Neural progenitor cell (in vitro differentiated cells): ENCODE results near the gene CDK11A. TPM values are rescaled to one million over a fixed set of nuclear protein-coding genes. Genes with fewer than 3 reads are reported as not detected.
"Not testable (repeated sequence)": the region's sequence is repeated elsewhere in the genome, so short reads cannot be mapped to it uniquely, and the experiment has no call there.

ENCODE experiments used
- DNase-seq: peaks from one replicate; pipeline ENCODE4 v3.0.0-alpha.2; 2016; ENCODE audit warnings: low spot score
- H2AFZ ChIP-seq: fragments of 200-600 bp; sonication (generic); replicated peaks from 2 replicates; pipeline ENCODE4 v1.6.1; 2016; ENCODE audit warnings: antibody characterized with exemption
- H3F3A ChIP-seq: fragments of 200-600 bp; sonication (generic); 2 replicates; pipeline ENCODE4 v1.6.1; 2016; ENCODE audit warnings: antibody characterized with exemption, low read depth
- H3K27ac ChIP-seq: fragments of 200-600 bp; sonication (generic); 2 replicates; pipeline ENCODE4 v1.5.1; 2016; ENCODE audit warnings: mild to moderate bottlenecking
- H3K27me3 ChIP-seq: fragments of 200-600 bp; sonication (generic); 2 replicates; pipeline ENCODE4 v1.6.1; 2016; ENCODE audit warnings: mild to moderate bottlenecking, moderate library complexity
- H3K36me3 ChIP-seq: fragments of 200-600 bp; sonication (generic); 2 replicates; pipeline ENCODE4 v1.5.1; 2016
- H3K4me1 ChIP-seq: fragments of 200-600 bp; sonication (generic); 2 replicates; pipeline ENCODE4 v1.6.1; 2016; ENCODE audit warnings: mixed run types
- H3K4me2 ChIP-seq: fragments of 200-600 bp; sonication (generic); 2 replicates; pipeline ENCODE4 v1.6.1; 2016
- H3K4me3 ChIP-seq: fragments of 200-600 bp; sonication (generic); 2 replicates; pipeline ENCODE4 v1.5.1; 2016
- H3K79me2 ChIP-seq: fragments of 200-600 bp; sonication (generic); 2 replicates; pipeline ENCODE4 v1.6.1; 2016; ENCODE audit warnings: low read depth
- H3K9ac ChIP-seq: fragments of 200-600 bp; sonication (generic); 2 replicates; pipeline ENCODE4 v1.6.1; 2016
- H3K9me3 ChIP-seq: fragments of 200-600 bp; sonication (generic); 2 replicates; pipeline ENCODE4 v1.5.1; 2016; ENCODE audit warnings: low read depth
- H4K20me1 ChIP-seq: fragments of 200-600 bp; sonication (generic); 2 replicates; pipeline ENCODE4 v1.6.1; 2016; ENCODE audit warnings: low read depth
- H3K27ac Mint-ChIP-seq: 3 replicates; pipeline ENCODE4 v1.8.0; 2021; ENCODE audit warnings: mixed read lengths
- H3K27me3 Mint-ChIP-seq: 2 replicates; pipeline ENCODE4 v1.8.0; 2022; ENCODE audit warnings: low read depth, mild to moderate bottlenecking, inconsistent platforms, moderate library complexity, mixed read lengths; ENCODE audit not compliant: insufficient read depth
- H3K36me3 Mint-ChIP-seq: 3 replicates; pipeline ENCODE4 v1.8.0; 2021; ENCODE audit warnings: mixed read lengths
- H3K4me1 Mint-ChIP-seq: 3 replicates; pipeline ENCODE4 v1.8.0; 2021; ENCODE audit warnings: mixed read lengths
- H3K4me3 Mint-ChIP-seq: 3 replicates; pipeline ENCODE4 v1.8.0; 2021; ENCODE audit warnings: mild to moderate bottlenecking, moderate library complexity, mixed read lengths
- H3K9me3 Mint-ChIP-seq: 3 replicates; pipeline ENCODE4 v1.8.0; 2020; ENCODE audit warnings: mixed read lengths
- CTCF ChIP-seq: fragments of 200-600 bp; sonication (generic); IDR thresholded peaks from 2 replicates; pipeline ENCODE4 v1.5.1; 2017; ENCODE audit warnings: antibody characterized with exemption, mild to moderate bottlenecking
- EZH2 ChIP-seq: fragments of 200-600 bp; sonication (generic); IDR thresholded peaks from 2 replicates; pipeline ENCODE4 v1.6.1; 2017; ENCODE audit warnings: antibody characterized with exemption, mild to moderate bottlenecking, moderate library complexity
- EZH2phosphoT487 ChIP-seq: fragments of 200-600 bp; sonication (generic); IDR thresholded peaks from 2 replicates; pipeline ENCODE4 v1.6.1; 2017; ENCODE audit warnings: antibody characterized with exemption
- total RNA-seq: library from RNA; depleted of rRNA; stranded (reverse); fragments of >200 nt; gene quantifications from 2 replicates; pipeline ENCODE4 v1.2.3, GENCODE V29; 2015; ENCODE audit warnings: low replicate concordance

The CDK11A gene
- total RNA-seq, 1 donor from 2014 or later: 6.6 TPM

DNA sequence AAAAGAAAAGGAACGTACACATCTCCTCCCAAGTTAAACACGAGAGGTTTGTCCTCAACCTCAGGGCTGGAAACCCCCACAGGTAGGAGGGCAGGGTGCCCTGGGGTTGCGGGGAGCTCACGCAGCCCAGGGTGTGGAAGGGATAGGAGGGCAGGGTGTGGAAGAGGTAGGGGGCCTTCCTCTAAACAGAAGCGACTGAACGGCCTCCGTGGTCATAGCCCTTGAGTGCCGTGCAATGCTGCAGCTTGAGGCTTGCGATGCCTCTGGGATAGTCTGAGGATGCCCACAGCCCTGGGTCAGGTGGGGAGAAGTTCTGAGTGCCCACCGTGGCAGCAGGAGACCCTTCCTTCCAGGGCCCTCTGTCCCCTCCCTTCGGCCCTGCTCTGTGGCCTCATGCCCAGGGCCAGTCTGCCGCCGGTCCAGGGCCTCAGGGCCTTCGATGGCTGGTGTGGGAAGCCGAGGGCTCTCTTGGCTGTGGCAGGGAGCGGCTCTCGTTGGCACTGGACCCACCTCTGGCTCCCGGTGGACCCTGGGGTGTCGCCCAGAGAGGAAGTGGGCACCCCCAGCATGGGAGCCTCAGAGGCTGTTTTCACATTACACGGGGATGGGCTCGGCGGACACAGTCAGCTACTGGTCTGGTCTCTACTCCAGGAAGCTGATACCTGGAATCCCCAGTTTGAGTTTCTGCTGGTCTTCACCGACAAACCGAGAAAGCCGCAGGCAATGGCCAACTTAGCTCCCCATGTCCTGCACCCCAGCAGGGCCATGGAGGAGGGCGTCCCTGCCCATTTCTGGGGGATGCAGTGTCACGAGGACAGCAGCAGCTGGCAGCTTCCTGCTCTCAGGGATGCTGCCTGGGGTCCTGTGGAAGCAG lies 59.0 kb downstream of the CDK11A start:
- Histone ChIP-seq H3K27me3 (no peaks in the 10 kb centered on the region), H3K4me1 (no peaks in the 10 kb centered on the region), H3K79me2 (no peaks in the 10 kb centered on the region), H3F3A (peaks cover 9% of the 10 kb centered on the region), H3K4me2 (no peak overlapping the region), H3K27ac (no peak overlapping the region), H3K9ac (no peak overlapping the region), H3K9me3 (no peaks in the 10 kb centered on the region), H4K20me1 (no peaks in the 10 kb centered on the region), H3K36me3 (no peaks in the 10 kb centered on the region), H3K4me3 (no peak overlapping the region), H2AFZ (no peak overlapping the region)
- peaks cover 3% of the 10 kb centered on the region for H3K36me3 Mint-ChIP-seq
- H3K9me3 Mint-ChIP-seq: no peaks in the 10 kb centered on the region
- no peaks in the 10 kb centered on the region for H3K27me3 Mint-ChIP-seq
- H3K4me1 Mint-ChIP-seq: no peaks in the 10 kb centered on the region
- H3K4me3 Mint-ChIP-seq: no peak overlapping the region
- TF ChIP-seq CTCF: no peak
- no peak for TF ChIP-seq EZH2
- no peak for TF ChIP-seq EZH2phosphoT487
- no peak overlapping the region for H3K27ac Mint-ChIP-seq
- DNase-seq: no peak

- not testable (repeated sequence) for H3K36me3 ChIP-seq, H3K79me2 ChIP-seq, H3K4me1 Mint-ChIP-seq, H3K27me3 ChIP-seq, H3K9me3 ChIP-seq, H3K9me3 Mint-ChIP-seq, H3K27me3 Mint-ChIP-seq, H4K20me1 ChIP-seq, H3K4me3 Mint-ChIP-seq, H3K36me3 Mint-ChIP-seq, H3K9ac ChIP-seq, H3K4me1 ChIP-seq, H3K4me3 ChIP-seq, DNase-seq, H3K27ac Mint-ChIP-seq, H3K27ac ChIP-seq, H2AFZ ChIP-seq, H3K4me2 ChIP-seq
- H3F3A ChIP-seq: peaks cover 14% of the 10 kb centered on the region
Measured at GRCh38 chr1:1664318-1664717, 59.8 kb downstream of the CDK11A start.

GRCh38 chr1:1662830-1663560 lies 61.2 kb downstream of the CDK11A start:
- H3K9me3 Mint-ChIP-seq, H3K4me2 ChIP-seq, H3K36me3 ChIP-seq, H2AFZ ChIP-seq, H3K4me3 Mint-ChIP-seq, H3K79me2 ChIP-seq, H3K27me3 Mint-ChIP-seq, H4K20me1 ChIP-seq, H3K27ac ChIP-seq, DNase-seq, H3K4me1 ChIP-seq, H3K36me3 Mint-ChIP-seq, H3K4me3 ChIP-seq, H3K27me3 ChIP-seq, H3K4me1 Mint-ChIP-seq, H3K27ac Mint-ChIP-seq, H3K9ac ChIP-seq, H3K9me3 ChIP-seq: not testable (repeated sequence)
- H3F3A ChIP-seq: peaks cover 18% of the 10 kb centered on the region

- not testable (repeated sequence) for H3K4me2 ChIP-seq, H3K4me3 ChIP-seq, H3K4me1 ChIP-seq, H3K4me1 Mint-ChIP-seq, H3K27me3 ChIP-seq, H3K9me3 Mint-ChIP-seq, H3K36me3 ChIP-seq, H2AFZ ChIP-seq, H3K79me2 ChIP-seq, DNase-seq, H3K9ac ChIP-seq, H3K27me3 Mint-ChIP-seq, H4K20me1 ChIP-seq, H3K4me3 Mint-ChIP-seq, H3K27ac Mint-ChIP-seq, H3K9me3 ChIP-seq, H3K27ac ChIP-seq, H3K36me3 Mint-ChIP-seq
- peaks cover 18% of the 10 kb centered on the region for H3F3A ChIP-seq
Measured at GRCh38 chr1:1662392-1662791, 61.8 kb downstream of the CDK11A start.
